Keratinocyte (primary cell): Measurements from ENCODE around the gene SCD5. TPM values are rescaled to one million over a fixed set of nuclear protein-coding genes. Genes with fewer than 3 reads are reported as not detected.

ENCODE experiments used
- DNase-seq: peaks from one replicate; pipeline ENCODE4 v3.0.0-alpha.2; 2011; ENCODE audit warnings: low read depth, missing footprints, low spot score
- FAIRE-seq: peaks from 2 replicates; lab custom pipeline; 2011; peaks lifted over from hg19 to GRCh38; lab: Jason Lieb, UNC
- H2AFZ ChIP-seq: 2 replicates; pipeline ENCODE4 v1.6.0; 2012; ENCODE audit warnings: low read length, control low read depth, inconsistent platforms; ENCODE audit not compliant: control insufficient read depth
- H3K27ac ChIP-seq: 2 replicates; pipeline ENCODE4 v1.5.1; 2011; ENCODE audit warnings: low read length; ENCODE audit not compliant: control insufficient read depth, insufficient read depth
- H3K27me3 ChIP-seq: 3 replicates; pipeline ENCODE4 v1.6.0; 2011; ENCODE audit warnings: low read length; ENCODE audit not compliant: control insufficient read depth, insufficient read depth; ENCODE audit errors: extremely low read depth
- H3K36me3 ChIP-seq, 2 experiments: 2 replicates in 1 of 2; 3 replicates in 1 of 2; pipeline ENCODE4 v1.5.1; 2011; ENCODE audit warnings: low read length in 2 of 2, mild to moderate bottlenecking in 1 of 2; ENCODE audit not compliant: control insufficient read depth in 2 of 2, insufficient read depth in 2 of 2; ENCODE audit errors: extremely low read depth in 1 of 2
- H3K4me1 ChIP-seq: 3 replicates; pipeline ENCODE4 v1.5.1; 2011; ENCODE audit warnings: low read length; ENCODE audit not compliant: control insufficient read depth, insufficient read depth; ENCODE audit errors: extremely low read depth
- H3K4me2 ChIP-seq: 3 replicates; pipeline ENCODE4 v1.6.0; 2011; ENCODE audit warnings: low read depth, low read length; ENCODE audit not compliant: control insufficient read depth, insufficient read depth; ENCODE audit errors: extremely low read depth
- H3K4me3 ChIP-seq, 3 experiments: fragments of 200-600 bp in 1 of 3; sonication (generic) in 1 of 3; 2 replicates in 2 of 3; 3 replicates in 1 of 3; pipeline ENCODE4 v1.5.1; 2011 to 2016; ENCODE audit warnings: low read length in 3 of 3, mild to moderate bottlenecking in 3 of 3, control low read depth in 2 of 3, inconsistent platforms in 1 of 3, low read depth in 1 of 3, mixed read lengths in 1 of 3, mixed run types in 1 of 3, moderate library complexity in 1 of 3; ENCODE audit not compliant: control insufficient read depth in 2 of 3, insufficient read depth in 2 of 3; ENCODE audit errors: extremely low read depth in 1 of 3
- H3K79me2 ChIP-seq: 2 replicates; pipeline ENCODE4 v1.6.0; 2012; ENCODE audit warnings: low read length; ENCODE audit not compliant: control insufficient read depth, insufficient read depth
- H3K9ac ChIP-seq: 3 replicates; pipeline ENCODE4 v1.6.0; 2011; ENCODE audit warnings: low read length; ENCODE audit not compliant: control insufficient read depth, insufficient read depth; ENCODE audit errors: extremely low read depth
- H3K9me1 ChIP-seq: 3 replicates; pipeline ENCODE4 v1.6.0; 2011; ENCODE audit warnings: low read length; ENCODE audit not compliant: control insufficient read depth, insufficient read depth; ENCODE audit errors: extremely low read depth
- H3K9me3 ChIP-seq: 2 replicates; pipeline ENCODE4 v1.5.1; 2012; ENCODE audit warnings: low read depth, low read length; ENCODE audit not compliant: control insufficient read depth
- H4K20me1 ChIP-seq: 3 replicates; pipeline ENCODE4 v1.6.0; 2011; ENCODE audit warnings: low read length; ENCODE audit not compliant: control insufficient read depth, insufficient read depth; ENCODE audit errors: extremely low read depth
- CTCF ChIP-seq, 3 experiments: IDR thresholded peaks in 1 of 3; conservative IDR thresholded peaks in 1 of 3; optimal IDR thresholded peaks in 1 of 3; 2 replicates in 2 of 3; 3 replicates in 1 of 3; pipeline versions ENCODE3 to v1.5.1; 2011; ENCODE audit warnings: low read length in 3 of 3, mild to moderate bottlenecking in 3 of 3, moderate library complexity in 2 of 3, control low read depth in 1 of 3, inconsistent platforms in 1 of 3; ENCODE audit not compliant: insufficient read depth in 2 of 3; ENCODE audit errors: extremely low read depth in 1 of 3
- EZH2 ChIP-seq: IDR thresholded peaks from one replicate; pipeline ENCODE4 v1.6.1; 2012; ENCODE audit warnings: inconsistent platforms, mild to moderate bottlenecking, low read length, moderate library complexity
- dilution Hi-C: fragments of 300-500 bp; cut with MboI; formaldehyde crosslinking; loops from one replicate; pipeline ENCODE4 v1.7.0; 2020; ENCODE audit warnings: low sequenced_read_pairs; ENCODE audit not compliant: extremely low pct_ligation_motif_present
- polyA plus RNA-seq, 5 experiments: library from polyadenylated mRNA; depleted of rRNA in 3 of 5; stranded (reverse) in 3 of 5; stranded (forward) in 1 of 5; unstranded in 1 of 5; fragments of >200 nt; gene quantifications; 1 replicate in 1 of 5; 2 replicates in 3 of 5; 3 replicates in 1 of 5; pipeline versions ENCODE4 v1.2.1 to v1.2.3, GENCODE V29; 2011 to 2012; ENCODE audit warnings: missing spikeins in 2 of 5, low read depth in 1 of 5, low replicate concordance in 1 of 5

The SCD5 gene
- polyA plus RNA-seq, 1 donor (not counting 4 experiments of a cell fraction or from before 2014, with no cell fraction given) = 39.4 TPM

- FAIRE-seq (no peak), DNase-seq (no peak)
- Histone ChIP-seq H4K20me1 (no peaks in the 10 kb centered on the region), H3K9me3 (no peaks in the 10 kb centered on the region), H2AFZ (no peak overlapping the region), H3K9ac (no peak overlapping the region), H3K79me2 (no peaks in the 10 kb centered on the region), H3K4me1 (peaks cover 9% of the 10 kb centered on the region), H3K36me3 (peaks cover 0 to 11% of the 10 kb centered on the region in 2 experiments), H3K9me1 (no peaks in the 10 kb centered on the region), H3K4me2 (no peak overlapping the region), H3K27ac (no peak overlapping the region), H3K4me3 (no peak overlapping the region), H3K27me3 (no peaks in the 10 kb centered on the region)
- dilution Hi-C loops = no loop called here
- no peak for TF ChIP-seq CTCF (optimal IDR thresholded peaks at IDR 0.05 in 1 of 3, IDR thresholded peaks at IDR 0.05 in 1 of 3, conservative IDR thresholded peaks at IDR 0.05 in 1 of 3; ENCODE audit: extremely low read depth in 1 of 3, insufficient read depth in 2 of 3, low read length in 3 of 3)
- no peak for TF ChIP-seq EZH2
Observed at GRCh38 chr4:82691431-82691830, 107.2 kb downstream of the SCD5 start.

- H3K79me2 ChIP-seq = no peaks in the 10 kb centered on the region
- H3K9ac ChIP-seq = no peak overlapping the region
- TF ChIP-seq CTCF (optimal IDR thresholded peaks at IDR 0.05 in 1 of 3, IDR thresholded peaks at IDR 0.05 in 1 of 3, conservative IDR thresholded peaks at IDR 0.05 in 1 of 3; ENCODE audit: extremely low read depth in 1 of 3, insufficient read depth in 2 of 3, low read length in 3 of 3) (no peak), EZH2 (no peak)
- H3K36me3 ChIP-seq = peaks cover 0 to 7% of the 10 kb centered on the region in 2 experiments
- no peak for FAIRE-seq
- H3K9me1 ChIP-seq = no peaks in the 10 kb centered on the region
- DNase-seq = no peak
- no peaks in the 10 kb centered on the region for H4K20me1 ChIP-seq
- H3K4me2 ChIP-seq = no peak overlapping the region
- H3K4me1 ChIP-seq = peaks cover 9% of the 10 kb centered on the region
- H2AFZ ChIP-seq = no peak overlapping the region
- no peak overlapping the region for H3K4me3 ChIP-seq
- H3K9me3 ChIP-seq = no peaks in the 10 kb centered on the region
- H3K27ac ChIP-seq = no peak overlapping the region
- dilution Hi-C loops = no loop called here
- no peaks in the 10 kb centered on the region for H3K27me3 ChIP-seq
Observed at GRCh38 chr4:82688091-82688795, 110.4 kb downstream of the SCD5 start.
